Activated CD8-positive, alpha-beta memory T cell treated with anti-CD3 and anti-CD28 coated beads for 4 hours (primary cell): Measurements from ENCODE around the gene RCHY1.
"Not testable (repeated sequence)": the region's sequence is repeated elsewhere in the genome, so short reads cannot be mapped to it uniquely, and the experiment has no call there.

Experiments used
- DNase-seq, 2 donors: peaks; one replicate each; pipeline ENCODE4 v3.0.0-alpha.2; 2020; ENCODE audit warnings: low read depth in 2 of 2

RCHY1 gene

DNA sequence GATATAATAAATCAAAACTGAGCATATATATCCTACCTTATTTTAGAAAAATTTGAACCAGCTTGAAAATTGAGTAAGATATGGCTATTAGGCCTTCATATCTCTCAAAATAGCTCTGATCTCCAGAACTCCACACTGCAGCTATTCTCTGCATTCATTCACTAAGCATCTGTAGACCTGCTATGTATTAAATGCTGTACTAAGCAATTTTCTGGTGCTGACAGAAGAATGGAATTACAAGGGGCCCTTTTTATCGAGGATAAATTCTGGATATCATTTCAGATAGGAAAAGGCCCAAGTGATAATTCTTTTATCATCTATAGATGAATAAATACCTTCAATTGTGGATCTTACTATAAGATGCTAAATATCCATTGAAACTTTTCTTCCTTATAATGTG lies 1.9 kb upstream of the RCHY1 start:
- DNase-seq: no peak

DNA sequence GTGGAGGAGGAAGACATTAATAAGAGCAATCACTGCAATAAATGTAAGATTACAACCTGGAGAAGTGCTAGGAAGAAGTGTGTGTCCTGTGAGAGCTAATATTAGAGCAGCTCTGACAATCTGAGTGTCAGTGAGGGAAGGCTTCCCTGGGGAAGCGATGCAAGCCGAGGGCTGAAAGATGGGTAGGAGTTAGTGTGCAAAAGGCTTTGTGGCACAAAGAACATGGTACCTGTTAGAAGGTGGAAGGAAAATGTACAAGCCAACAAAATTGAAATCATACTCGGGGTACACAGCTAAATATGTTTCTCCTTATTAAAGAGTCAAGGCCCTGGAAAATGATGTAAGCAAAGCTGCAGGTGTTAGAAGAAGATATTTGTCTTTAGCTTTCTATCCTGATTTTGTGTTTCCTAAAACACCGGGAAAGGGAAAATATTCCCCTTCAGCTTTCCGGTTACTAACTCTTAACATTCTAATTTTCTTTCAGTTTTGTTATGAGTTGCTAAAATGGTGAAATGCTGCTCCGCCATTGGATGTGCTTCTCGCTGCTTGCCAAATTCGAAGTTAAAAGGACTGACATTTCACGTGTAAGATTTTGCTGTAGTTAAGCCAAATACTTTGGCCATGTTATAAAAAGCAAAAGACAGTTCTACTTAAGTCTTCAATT lies 878 bp upstream of the RCHY1 start:
- no peak for DNase-seq

DNA sequence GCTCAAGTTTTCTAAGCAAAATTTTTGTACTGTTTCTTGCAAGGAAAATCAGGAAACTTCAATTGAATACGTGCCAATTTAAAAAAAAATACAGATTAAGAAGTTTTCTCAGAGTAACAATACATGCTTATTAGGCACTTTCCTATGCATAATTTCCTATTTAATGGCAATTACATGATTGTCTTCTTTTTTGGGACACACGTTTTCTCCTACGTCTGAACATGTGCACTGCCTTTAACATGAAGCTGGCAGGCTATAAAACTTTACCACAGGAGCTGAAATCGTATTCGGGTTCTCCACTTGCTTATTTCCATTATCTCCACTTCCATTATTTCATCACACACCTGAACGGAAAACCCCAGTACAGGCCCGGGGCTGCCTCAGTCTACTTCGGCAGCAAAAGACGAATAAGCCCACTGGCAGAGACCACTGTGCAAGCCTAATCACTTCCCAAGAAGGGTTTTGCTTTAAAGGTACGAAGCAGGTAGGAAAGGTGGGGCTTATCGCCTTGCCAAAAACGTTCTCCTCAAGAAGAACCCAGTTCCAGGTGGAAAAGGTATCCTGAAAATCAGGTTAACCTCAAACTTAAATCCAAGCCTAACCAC lies 575 bp downstream of the RCHY1 start:
- no peak for DNase-seq

DNA sequence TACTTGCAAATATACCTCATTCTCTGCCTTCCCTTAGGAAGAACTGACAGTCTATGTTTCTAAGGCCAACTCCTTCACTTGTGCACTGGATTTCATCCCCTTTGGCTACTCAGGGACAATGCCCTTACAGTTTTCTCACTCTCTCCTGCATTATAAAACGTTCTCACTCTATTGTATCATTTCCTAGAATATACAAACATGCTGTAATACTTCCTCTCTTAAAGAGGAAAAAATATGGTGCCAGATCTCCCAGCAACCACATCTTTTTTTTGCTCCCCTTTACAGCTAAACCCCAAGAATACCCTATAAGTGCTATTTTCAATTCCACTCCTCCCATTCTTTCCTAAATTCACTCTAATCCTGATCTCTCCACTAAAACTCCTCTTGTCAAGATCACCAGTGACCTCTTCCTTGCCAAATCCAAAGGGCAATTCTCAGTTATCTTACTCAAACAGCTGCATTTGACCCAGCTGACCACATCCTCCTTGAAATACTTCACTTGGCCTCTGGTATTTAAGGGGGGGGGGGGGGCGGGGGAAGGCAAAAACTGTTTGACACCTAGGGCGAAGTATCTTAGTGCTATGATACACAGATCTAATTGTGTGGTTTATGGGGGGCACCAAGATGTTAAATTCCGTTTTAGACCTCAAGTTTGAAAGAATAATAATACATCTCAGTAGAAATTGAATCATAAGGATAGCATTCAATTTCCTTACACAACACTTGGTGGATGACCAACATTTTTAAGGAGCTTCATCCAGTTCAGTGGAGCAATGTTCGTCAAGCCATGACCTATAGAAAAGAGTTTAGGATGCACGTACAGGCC lies 1.6 kb downstream of the RCHY1 start:
- DNase-seq: no peak

DNA sequence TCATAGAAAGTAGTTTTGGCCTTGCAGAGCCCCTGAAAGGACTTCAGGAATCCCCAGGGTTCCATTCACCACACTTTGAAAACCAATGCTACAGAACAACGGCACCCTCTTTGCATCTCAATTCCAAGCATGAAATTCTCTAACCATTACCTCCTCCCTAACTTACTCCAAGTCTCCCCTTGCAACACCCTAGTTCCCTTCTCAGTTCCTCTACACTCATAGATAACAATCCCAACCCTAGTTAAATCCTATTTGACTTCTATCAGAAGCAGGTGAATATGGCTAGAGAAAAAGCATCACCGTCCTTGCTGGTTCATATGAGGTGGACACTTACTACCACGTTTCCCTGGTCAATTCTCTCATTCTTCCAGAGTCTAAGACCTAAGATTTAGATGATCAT lies 2.4 kb downstream of the RCHY1 start:
- no peak for DNase-seq

DNA sequence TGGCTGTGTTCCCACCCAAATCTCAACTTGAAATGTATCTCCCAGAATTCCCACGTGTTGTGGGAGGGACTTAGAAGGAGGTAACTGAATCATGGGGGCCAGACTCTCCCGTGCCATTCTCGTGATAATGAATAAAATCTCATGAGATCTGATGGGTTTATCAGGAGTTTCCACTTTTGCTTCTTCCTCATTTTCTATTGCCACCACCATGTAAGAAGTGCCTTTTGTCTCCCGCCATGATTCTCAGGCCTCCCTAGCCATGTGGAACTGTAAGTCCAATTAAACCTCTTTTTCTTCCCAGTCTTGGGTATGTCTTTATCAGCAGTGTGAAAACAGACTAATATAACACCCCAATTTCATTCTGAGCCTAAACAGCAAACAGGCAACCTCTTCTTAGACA lies 4.6 kb downstream of the RCHY1 start:
- DNase-seq: not testable (repeated sequence)

DNA sequence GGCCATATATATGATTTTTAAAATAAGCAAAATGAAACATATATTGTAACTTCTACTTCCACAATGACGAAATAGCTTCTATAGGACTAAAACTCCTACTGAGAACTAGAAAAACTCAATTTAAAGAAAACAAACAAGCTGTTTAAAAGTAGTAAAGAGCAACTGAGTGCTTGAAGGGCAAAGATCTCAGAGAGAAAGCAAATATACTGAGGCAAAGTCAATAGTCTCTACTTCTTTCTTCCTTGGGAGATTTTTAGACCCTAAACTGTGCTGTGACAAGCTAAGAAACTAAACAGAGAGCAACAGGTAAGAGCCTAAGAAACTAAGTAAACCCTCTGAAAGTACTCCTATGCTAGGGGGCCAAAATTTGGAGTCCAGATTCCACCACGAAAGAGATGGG lies 8.6 kb downstream of the RCHY1 start:
- no peak for DNase-seq

DNA sequence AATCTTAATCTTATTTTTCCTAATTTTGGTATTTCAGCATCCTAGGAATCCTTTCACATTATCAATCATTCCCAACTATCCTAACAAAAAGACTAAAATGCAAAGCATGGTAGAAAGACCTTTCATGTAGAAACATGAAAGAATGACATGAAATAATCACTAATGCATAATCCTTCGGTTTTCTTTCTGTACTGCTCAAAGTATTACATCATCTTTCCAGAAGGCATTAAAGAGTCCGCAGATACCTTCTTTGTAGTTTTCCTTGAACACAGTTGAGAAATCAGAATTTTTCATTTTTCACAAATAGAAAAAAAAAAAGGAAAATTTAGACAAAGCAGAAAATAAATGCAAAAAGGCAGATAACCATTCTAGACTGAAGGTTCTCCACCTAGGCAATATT lies 11.5 kb downstream of the RCHY1 start:
- no peak for DNase-seq

DNA sequence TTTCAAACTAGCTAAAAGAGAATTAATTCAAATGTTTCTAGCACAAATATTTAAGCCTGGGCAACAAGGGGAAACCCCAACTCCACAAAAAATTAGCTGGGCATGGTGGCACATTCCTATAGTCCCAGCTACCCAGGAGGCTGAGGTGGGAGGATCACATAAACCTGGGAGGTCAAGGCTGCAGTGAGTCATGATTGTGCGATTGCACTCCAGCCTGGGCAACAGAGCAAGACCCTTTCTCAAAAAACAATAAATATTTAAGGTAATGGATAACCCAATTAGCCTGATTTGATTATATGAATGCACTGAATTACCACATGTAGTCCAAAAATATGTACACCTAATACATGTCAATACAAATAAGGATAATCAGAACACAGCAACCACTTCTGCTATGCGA lies 14.3 kb downstream of the RCHY1 start:
- DNase-seq: no peak

DNA sequence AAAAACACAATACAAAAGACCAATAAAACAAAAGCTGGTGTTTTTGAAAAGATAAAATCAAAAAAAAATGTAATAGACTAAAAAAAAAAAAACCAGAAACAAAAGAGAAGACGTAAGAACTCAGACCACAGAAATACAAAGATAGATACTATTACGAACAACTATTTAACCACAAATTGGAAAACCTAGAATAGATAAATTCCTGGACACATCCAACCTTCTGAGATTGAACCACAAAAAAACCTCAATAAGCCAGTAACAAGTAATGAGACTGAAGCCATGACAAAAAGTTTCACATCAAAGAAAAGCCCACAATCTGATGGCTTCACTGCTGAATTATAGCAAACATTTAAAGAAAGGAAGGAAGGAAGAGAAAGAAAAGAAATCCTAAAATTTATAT lies 16.2 kb downstream of the RCHY1 start:
- no peak for DNase-seq

DNA sequence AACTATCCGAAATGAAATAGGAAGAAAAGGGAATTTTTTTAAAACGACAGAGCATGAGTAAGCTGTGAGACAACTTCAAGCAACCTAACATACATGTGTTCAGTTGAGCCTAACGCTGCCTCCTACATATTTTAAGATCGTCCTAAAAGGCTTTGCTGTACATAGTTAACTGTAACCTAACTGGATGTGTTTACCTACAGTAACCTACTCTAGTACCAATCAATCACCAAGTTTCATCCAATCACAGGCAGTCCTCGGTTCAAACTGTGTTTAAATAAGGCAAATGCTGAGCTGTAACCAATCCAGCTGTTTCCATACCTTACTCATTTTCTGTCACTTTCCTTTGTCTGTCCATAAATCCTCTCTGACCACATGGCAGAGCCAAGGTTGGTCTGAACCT lies 17.1 kb downstream of the RCHY1 start:
- DNase-seq: no peak

DNA sequence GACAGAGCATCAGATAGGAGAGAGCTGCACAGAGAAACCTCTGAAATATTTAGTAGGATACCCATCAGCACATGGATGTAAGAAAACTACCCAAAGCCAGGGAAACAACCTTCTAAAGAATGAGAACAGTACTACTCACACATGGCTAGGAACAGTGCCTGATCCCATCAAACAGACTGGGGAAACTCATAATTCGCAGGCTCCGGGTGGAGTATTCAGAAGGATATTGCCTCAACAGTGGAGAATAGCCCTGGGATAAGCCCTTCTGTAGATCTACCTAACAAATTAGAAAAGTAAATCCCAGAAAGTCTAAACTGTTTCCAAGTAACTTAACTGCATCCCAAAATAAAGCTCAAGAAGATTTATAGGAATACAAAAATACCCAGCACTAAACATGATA lies 17.8 kb downstream of the RCHY1 start:
- no peak for DNase-seq

DNA sequence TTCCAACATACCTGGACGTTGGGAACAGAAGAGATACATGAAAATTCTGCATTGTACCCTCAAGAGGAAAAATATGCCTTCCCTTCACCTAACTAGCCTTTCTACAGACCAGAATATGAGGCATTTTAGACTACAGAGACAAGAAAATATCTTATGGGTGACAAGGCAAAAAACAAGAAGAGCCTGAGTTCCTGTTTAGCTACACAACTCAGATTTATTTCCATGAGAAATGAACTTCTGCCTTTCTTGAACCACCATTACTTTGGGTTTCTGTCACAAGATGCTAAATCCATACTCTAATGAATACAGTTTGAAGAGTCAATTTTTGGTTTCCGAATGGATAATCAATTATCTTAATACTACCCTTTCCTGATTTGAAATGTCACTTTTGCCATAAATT lies 18.7 kb downstream of the RCHY1 start:
- DNase-seq: no peak

DNA sequence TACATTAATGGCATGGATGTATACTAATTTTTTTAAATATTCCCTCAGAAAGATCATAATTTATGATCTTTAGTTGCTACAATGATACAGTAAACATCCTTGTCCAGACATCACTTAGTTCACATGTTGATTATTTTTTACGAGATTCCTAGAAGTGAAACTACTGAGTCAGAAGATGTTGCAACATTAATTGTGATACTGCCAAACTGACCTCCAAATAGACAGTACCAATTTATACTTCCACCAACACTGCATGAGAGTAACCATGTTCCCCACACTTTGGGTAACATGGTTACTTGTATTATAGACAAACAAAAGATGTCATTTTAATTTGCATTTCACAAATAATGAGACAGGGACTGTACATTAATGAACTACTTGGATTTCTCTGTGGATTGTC lies 19.6 kb downstream of the RCHY1 start:
- no peak for DNase-seq

DNA sequence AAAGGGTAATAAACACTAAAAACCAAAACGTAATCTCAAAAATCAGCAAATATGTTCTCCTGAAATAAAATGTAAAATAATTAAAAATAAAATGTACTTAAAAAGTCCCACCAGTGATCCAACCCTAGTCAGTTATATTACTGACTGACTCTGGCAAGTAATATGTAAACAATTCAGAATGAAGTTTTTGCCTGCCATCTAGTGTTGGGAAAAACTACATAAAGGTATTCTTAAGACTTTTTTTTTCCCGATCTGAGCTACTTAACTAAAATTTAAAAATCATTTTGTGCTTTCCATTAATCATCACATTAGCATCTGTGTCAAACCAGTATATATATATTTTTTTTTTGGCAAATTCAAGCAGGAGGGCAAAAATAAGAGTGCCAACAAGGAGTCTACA lies 24.0 kb downstream of the RCHY1 start:
- no peak for DNase-seq

DNA sequence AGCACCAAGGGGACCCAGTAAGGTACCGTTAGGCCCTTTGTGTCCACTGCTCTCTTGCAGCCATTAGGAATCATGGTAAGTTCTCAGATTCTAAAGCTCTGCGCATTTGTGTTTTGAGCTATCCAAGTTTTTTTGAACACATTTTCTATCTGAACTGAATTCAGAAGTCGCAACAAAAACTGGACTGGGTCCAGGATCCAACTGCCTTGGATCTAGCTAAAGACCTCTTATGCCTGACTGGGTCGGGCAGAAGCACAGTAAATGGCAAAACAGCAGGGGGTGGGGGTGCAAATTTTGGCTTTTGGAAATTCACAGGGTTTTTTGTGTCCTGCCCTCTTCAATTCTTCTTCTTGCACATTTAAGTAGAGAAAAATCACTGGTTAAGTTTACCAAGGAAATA lies 30.0 kb downstream of the RCHY1 start:
- DNase-seq: no peak

DNA sequence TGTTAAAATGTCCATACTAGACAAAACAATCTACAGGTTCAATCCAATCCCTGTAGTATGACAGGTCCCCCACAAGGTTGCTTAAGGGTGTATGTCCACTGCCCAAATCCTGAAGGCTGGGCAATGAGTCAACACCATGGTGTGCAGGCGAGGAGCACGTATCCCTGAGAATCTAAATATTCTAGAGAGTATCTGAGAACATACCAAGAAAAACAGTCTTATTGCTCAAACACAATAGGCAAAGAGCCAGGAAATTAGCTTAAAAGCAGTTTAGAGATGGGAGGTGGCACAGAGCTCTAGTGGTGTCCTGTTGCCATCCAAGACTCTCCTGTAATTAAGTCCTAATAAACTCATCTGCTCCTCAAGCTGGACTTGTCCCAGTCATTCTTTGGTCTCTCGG lies 37.0 kb downstream of the RCHY1 start:
- no peak for DNase-seq

DNA sequence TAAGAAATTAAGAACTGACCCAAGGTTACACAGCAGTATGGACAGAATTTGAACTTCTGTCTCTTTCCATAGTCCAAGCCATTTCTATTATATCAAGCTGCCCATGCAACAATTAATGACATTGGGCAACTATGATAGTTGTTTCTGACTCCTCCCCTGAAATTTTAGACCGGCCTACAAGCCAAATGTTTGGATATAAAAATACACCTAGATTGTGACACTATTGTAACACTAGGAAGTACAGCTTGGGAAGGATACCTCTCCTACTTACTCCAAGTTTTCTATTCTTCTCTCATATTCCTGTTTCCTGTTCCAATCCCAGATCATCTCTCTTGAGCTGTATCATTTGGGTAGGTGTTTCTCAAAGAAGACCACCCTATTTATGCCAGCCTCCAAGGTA lies 43.5 kb downstream of the RCHY1 start:
- DNase-seq: no peak

DNA sequence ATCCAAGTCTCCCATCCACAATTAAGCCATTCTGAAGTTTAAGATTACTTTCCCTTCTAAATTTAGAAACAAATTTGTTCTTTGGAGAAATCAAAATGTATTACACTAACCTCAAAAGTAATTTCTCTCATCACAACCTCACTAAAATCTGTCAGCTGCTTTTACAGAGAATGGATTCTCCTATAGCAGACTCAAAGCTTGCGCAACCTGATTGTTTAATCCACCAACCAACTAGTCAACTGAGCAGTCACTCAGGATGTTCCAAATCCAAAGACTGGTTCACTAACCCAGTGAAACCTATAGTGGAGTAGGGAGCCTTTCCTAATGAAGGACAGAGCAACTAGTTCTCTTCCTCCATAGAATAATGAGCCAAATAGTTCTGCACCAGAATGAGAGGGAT lies 44.3 kb downstream of the RCHY1 start:
- DNase-seq: no peak

DNA sequence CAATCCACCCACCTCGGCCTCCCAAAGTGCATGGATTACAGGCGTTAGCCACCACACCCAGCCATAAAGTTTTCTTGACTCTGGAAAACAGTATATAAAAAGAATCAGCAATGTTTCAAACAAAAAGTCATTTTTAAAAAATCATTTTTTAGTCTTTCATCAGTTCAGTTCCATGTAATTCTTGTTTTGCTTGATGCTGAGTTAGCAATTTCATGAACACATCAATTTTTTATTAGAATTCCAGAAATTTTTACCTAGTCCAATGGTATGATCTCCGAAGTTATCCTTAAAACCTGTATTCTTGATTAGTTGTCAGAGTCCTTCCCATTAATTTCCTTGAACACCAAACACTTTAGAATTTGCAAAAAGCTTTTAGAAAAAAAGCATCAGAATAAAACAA lies 56.8 kb downstream of the RCHY1 start:
- DNase-seq: no peak

DNA sequence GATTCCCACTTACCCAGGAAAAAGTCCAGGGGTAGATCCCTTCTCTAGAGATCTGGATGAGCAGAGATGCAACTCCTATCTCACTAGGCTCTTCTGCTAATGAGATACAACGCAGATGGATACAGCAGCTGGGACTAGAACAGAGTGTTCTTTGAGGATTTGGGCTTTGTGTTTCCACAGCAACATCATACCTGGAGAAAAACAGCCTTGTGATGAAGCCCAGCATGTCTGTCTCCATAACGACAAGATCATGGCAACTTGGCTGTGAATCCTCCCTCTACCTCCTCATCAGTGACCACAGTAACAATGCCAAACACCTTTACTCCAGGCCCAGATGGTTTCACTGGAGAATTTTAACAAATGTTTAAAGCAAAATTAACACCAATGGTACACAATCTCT lies 80.1 kb downstream of the RCHY1 start:
- DNase-seq: no peak

DNA sequence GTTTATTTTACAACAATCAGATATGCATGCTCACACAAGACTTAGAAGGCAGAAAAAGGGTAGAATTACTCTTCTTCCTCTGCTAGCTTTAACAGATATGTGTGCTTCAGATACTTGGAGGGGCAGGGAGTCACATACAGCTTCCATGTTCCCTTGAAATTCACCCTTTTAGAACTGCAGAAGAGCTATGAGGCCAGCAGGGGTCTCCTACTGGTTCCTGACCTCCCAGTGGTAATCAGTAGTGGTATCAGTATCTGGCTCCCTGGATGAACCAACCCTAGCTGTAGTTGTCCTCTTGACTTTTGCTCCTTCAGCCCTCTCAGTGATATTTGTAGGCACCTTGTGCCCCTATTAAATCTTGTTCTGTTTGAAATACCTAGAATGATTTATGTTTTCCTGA lies 81.5 kb downstream of the RCHY1 start:
- no peak for DNase-seq

DNA sequence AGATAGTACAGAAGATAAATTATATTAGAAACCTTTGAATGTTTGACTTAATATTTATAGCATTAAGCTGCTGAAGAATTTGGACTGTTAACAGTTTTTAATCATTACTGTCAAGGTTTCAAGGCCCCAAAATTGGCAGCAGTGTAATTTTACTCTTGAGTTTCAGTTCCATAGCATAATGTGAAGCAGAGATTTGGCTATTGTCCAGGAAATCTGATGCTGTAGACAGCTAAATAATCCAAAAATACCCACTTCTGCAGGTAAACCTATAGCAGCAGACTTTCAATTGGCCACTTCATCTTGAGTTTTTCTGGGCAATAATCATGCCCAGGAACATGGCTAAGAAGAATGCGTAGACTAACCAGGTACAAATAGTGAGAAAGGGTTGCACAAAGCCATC lies 85.0 kb downstream of the RCHY1 start:
- DNase-seq: no peak
